Ishikawa (cell line): ENCODE results near the gene ZDHHC6.

Source experiments
- CREB1 ChIP-seq: IDR thresholded peaks from 2 replicates; pipeline ENCODE4 v1.6.1; 2012; ENCODE audit warnings: low read depth
- EP300 ChIP-seq: IDR thresholded peaks from 2 replicates; pipeline ENCODE4 v1.6.1; 2012; ENCODE audit warnings: borderline replicate concordance
- RAD21 ChIP-seq: IDR thresholded peaks from 2 replicates; pipeline ENCODE4 v1.6.1; 2012; ENCODE audit warnings: low read depth
- TAF1 ChIP-seq: IDR thresholded peaks from 2 replicates; pipeline ENCODE4 v1.6.1; 2012; ENCODE audit warnings: low read depth, mild to moderate bottlenecking
- USF1 ChIP-seq: IDR thresholded peaks from 2 replicates; pipeline ENCODE4 v1.6.1; 2012
- YY1 ChIP-seq: IDR thresholded peaks from 2 replicates; pipeline ENCODE4 v1.6.1; 2012; ENCODE audit warnings: low read depth
- ZBTB7A ChIP-seq: IDR thresholded peaks from 2 replicates; pipeline ENCODE4 v1.6.1; 2012; ENCODE audit warnings: low read depth
- TF ChIP-seq, protein P1 (sequence below): IDR thresholded peaks from 2 replicates; pipeline ENCODE4 v1.6.1; 2012

DNA sequence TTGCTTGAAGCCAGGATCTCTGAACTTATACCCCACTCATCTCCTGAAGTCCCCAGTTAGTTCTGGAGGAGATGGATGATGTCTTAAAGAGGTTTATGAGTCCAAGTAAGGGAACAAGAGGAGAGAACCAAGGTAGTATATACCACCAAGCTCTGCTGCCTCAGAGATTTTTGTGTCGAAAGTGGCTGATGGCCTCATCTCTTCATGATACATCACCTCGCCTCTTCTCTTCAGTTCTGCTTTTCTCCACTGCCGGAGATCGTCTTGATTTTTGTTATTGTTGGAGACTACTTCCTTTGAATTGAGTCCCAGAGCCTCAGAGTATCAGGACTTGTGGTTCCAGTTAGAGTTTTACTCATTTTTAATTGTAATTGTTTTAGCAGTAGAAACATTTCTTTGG lies 2.2 kb upstream of the ZDHHC6 start:
- TF ChIP-seq CREB1 (no peak), RAD21 (no peak), TAF1 (no peak), YY1 (no peak), ZBTB7A (no peak), USF1 (no peak), EP300 (no peak)
- TF ChIP-seq, protein P1, sequence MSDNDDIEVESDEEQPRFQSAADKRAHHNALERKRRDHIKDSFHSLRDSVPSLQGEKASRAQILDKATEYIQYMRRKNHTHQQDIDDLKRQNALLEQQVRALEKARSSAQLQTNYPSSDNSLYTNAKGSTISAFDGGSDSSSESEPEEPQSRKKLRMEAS, result no peak
